ENCODE data around the gene GAS2.

Gene GAS2

GRCh38 chr11:22787055-22787454 is 120.6 kb downstream of the GAS2 start:
- DNase-seq = no peak

GRCh38 chr11:22787551-22788162 is 121.2 kb downstream of the GAS2 start:
- peak in 7 of 51 donors; percentile 2 to 47 (median 16) for DNase-seq

GRCh38 chr11:22792497-22792896 is 126.1 kb downstream of the GAS2 start:
- DNase-seq = peak in 28 of 51 donors; percentile 5 to 70 (median 43)

- DNase-seq = no peak
Measured at GRCh38 chr11:22795914-22796313, 129.5 kb downstream of the GAS2 start.

GRCh38 chr11:22797047-22797446 is 130.6 kb downstream of the GAS2 start:
- DNase-seq = peak in 1 of 51 donors; percentile 36

- DNase-seq = no peak
Measured at GRCh38 chr11:22798901-22799300, 132.5 kb downstream of the GAS2 start.

GRCh38 chr11:22800482-22800881 is 134.1 kb downstream of the GAS2 start:
- DNase-seq = no peak

GRCh38 chr11:22802861-22803260 is 136.4 kb downstream of the GAS2 start:
- DNase-seq = no peak

GRCh38 chr11:22807391-22807790 is 141.0 kb downstream of the GAS2 start:
- no peak for DNase-seq

- DNase-seq = no peak
Measured at GRCh38 chr11:22807855-22808570, 141.6 kb downstream of the GAS2 start.

- DNase-seq = peak in 1 of 51 donors; percentile 15
Measured at GRCh38 chr11:22808571-22809197, 142.3 kb downstream of the GAS2 start.

GRCh38 chr11:22809893-22810292 is 143.5 kb downstream of the GAS2 start:
- no peak for DNase-seq

- DNase-seq = no peak
Measured at GRCh38 chr11:22822203-22822602, 155.8 kb downstream of the GAS2 start.

GRCh38 chr11:22828373-22828772 is 162.0 kb downstream of the GAS2 start:
- no peak for DNase-seq

- DNase-seq = peak; percentile 59 to 96 (median 91)
Measured at GRCh38 chr11:22829231-22830081, 163.0 kb downstream of the GAS2 start, which contains the start of gene SVIP. Gene SVIP, minus strand, starts transcription at chr11:22829801. Its CDS starts 53 bp downstream, at chr11:22829748.

- no peak for DNase-seq
Measured at GRCh38 chr11:22830082-22830414, 163.6 kb downstream of the GAS2 start.

- DNase-seq = no peak
Measured at GRCh38 chr11:22832315-22833015, 166.1 kb downstream of the GAS2 start.

GRCh38 chr11:22846726-22847125 is 180.3 kb downstream of the GAS2 start:
- DNase-seq = no peak

- DNase-seq = no peak
Measured at GRCh38 chr11:22851477-22851876, 185.1 kb downstream of the GAS2 start.

GRCh38 chr11:22859756-22860155 is 193.3 kb downstream of the GAS2 start:
- DNase-seq = no peak

- no peak for DNase-seq
Measured at GRCh38 chr11:22860241-22860640, 193.8 kb downstream of the GAS2 start, which contains the start of gene CCDC179. Gene CCDC179, minus strand, starts transcription at chr11:22860474. Its CDS starts 53 bp downstream, at chr11:22860421.

All from hypothalamus (tissue), 51 donors.